IMR-90 (cell line): ENCODE measurements around the gene CACNG6. TPM values are rescaled to one million over a fixed set of nuclear protein-coding genes. Genes with fewer than 3 reads are reported as not detected.

Source experiments
- ATAC-seq: fragments of 200-7000 bp; cut with Tn5 transposase; 2 replicates; pipeline ENCODE4 v1.9.1; 2020; ENCODE audit warnings: low read depth, mild to moderate bottlenecking, moderate library complexity
- BruUV-seq: library from RNA; stranded (reverse); fragments of 400-500 nt; replicated peaks from 2 replicates; lab custom pipeline; 2021; lab: Mats Ljungman, UMichigan
- CTCF ChIA-PET: fragments of 300-600 bp; formaldehyde crosslinking; extraction: SDS; loops from one replicate; lab custom pipeline; 2021; ENCODE audit warnings: antibody characterized with exemption; lab: Yijun Ruan, JAX
- POLR2A ChIA-PET: fragments of 300-600 bp; sonication (Branson Sonifier 250); formaldehyde crosslinking; loops from one replicate; lab custom pipeline; 2022; ENCODE audit warnings: antibody characterized with exemption; ENCODE audit not compliant: unreplicated experiment; lab: Charles Lee
- DNase-seq: peaks from one replicate; pipeline ENCODE4 v3.0.0; 2013
- H2AFZ ChIP-seq: replicated peaks from 2 replicates; pipeline ENCODE3; 2013; ENCODE audit warnings: low read length, mild to moderate bottlenecking; ENCODE audit not compliant: poor library complexity
- H2AK5ac ChIP-seq: 2 replicates; pipeline ENCODE4 v1.6.1; 2013; ENCODE audit warnings: low read depth, low read length, inconsistent platforms
- H2AK9ac ChIP-seq: replicated peaks from 2 replicates; pipeline ENCODE3; 2013; ENCODE audit warnings: mild to moderate bottlenecking, low read depth, low read length, moderate library complexity; ENCODE audit not compliant: poor library complexity
- H2BK120ac ChIP-seq: 2 replicates; pipeline ENCODE4 v1.6.1; 2013; ENCODE audit warnings: low read depth, low read length, inconsistent platforms
- H2BK15ac ChIP-seq: 3 replicates; pipeline ENCODE4 v1.6.1; 2013; ENCODE audit warnings: low read depth, low read length, inconsistent platforms
- H2BK20ac ChIP-seq: 2 replicates; pipeline ENCODE4 v1.6.1; 2013; ENCODE audit warnings: low read depth, mild to moderate bottlenecking, inconsistent platforms, low read length, moderate library complexity
- H2BK5ac ChIP-seq: 2 replicates; pipeline ENCODE4 v1.6.1; 2013; ENCODE audit warnings: mild to moderate bottlenecking, low read depth, low read length, inconsistent platforms; ENCODE audit not compliant: poor library complexity, severe bottlenecking
- H3K14ac ChIP-seq: replicated peaks from 2 replicates; pipeline ENCODE4 v1.6.1; 2013; ENCODE audit warnings: low read depth, low read length, inconsistent platforms
- H3K18ac ChIP-seq: 2 replicates; pipeline ENCODE4 v1.6.1; 2013; ENCODE audit warnings: low read depth, low read length, control low read depth
- H3K23ac ChIP-seq: 2 replicates; pipeline ENCODE4 v1.6.1; 2013; ENCODE audit warnings: low read depth, low read length, inconsistent platforms
- H3K27ac ChIP-seq: 2 replicates; pipeline ENCODE4 v1.5.1; 2013; ENCODE audit warnings: mild to moderate bottlenecking, control low read depth, low read length; ENCODE audit not compliant: insufficient read depth
- H3K27me3 ChIP-seq: 2 replicates; pipeline ENCODE4 v1.6.1; 2013; ENCODE audit warnings: low read length; ENCODE audit not compliant: control insufficient read depth, insufficient read depth
- H3K36me3 ChIP-seq: 2 replicates; pipeline ENCODE4 v1.6.1; 2013; ENCODE audit warnings: low read length, mixed read lengths; ENCODE audit not compliant: control insufficient read depth, insufficient read depth
- H3K4ac ChIP-seq: 2 replicates; pipeline ENCODE4 v1.6.1; 2013; ENCODE audit warnings: low read depth, low read length, inconsistent platforms
- H3K4me1 ChIP-seq: 2 replicates; pipeline ENCODE4 v1.6.1; 2013; ENCODE audit warnings: low read length, mixed read lengths; ENCODE audit not compliant: control insufficient read depth, insufficient read depth
- H3K4me2 ChIP-seq: 2 replicates; pipeline ENCODE4 v1.6.1; 2013; ENCODE audit warnings: low read depth, mild to moderate bottlenecking, control low read depth, low read length, moderate library complexity
- H3K4me3 ChIP-seq: 2 replicates; pipeline ENCODE4 v1.5.1; 2013; ENCODE audit warnings: low read depth, mild to moderate bottlenecking, control low read depth, low read length, moderate library complexity; ENCODE audit not compliant: insufficient read depth
- H3K56ac ChIP-seq: 2 replicates; pipeline ENCODE4 v1.6.1; 2013; ENCODE audit warnings: low read length, inconsistent platforms; ENCODE audit not compliant: insufficient read depth; ENCODE audit errors: extremely low read depth
- H3K79me1 ChIP-seq, 2 experiments: 2 replicates each; pipeline ENCODE4 v1.6.1; 2013; ENCODE audit warnings: low read length in 2 of 2, inconsistent platforms in 1 of 2, low read depth in 1 of 2
- H3K9ac ChIP-seq: 2 replicates; pipeline ENCODE4 v1.6.1; 2013; ENCODE audit warnings: low read depth, low read length, control low read depth
- H3K9me1 ChIP-seq: 2 replicates; pipeline ENCODE4 v1.6.1; 2013; ENCODE audit warnings: low read length, inconsistent platforms; ENCODE audit not compliant: insufficient read depth
- H3K9me3 ChIP-seq: 2 replicates; pipeline ENCODE4 v1.6.1; 2013; ENCODE audit warnings: low read length; ENCODE audit not compliant: control insufficient read depth, insufficient read depth
- H4K20me1 ChIP-seq: 2 replicates; pipeline ENCODE4 v1.6.1; 2013; ENCODE audit warnings: low read length, inconsistent platforms; ENCODE audit not compliant: insufficient read depth
- H4K5ac ChIP-seq: 2 replicates; pipeline ENCODE4 v1.6.1; 2013; ENCODE audit warnings: mild to moderate bottlenecking, low read depth, low read length, control low read depth
- H4K8ac ChIP-seq, 2 experiments: 2 replicates each; pipeline ENCODE4 v1.6.1; 2013; ENCODE audit warnings: low read depth in 2 of 2, low read length in 2 of 2, control low read depth in 1 of 2, inconsistent platforms in 1 of 2
- H4K91ac ChIP-seq: 2 replicates; pipeline ENCODE4 v1.6.1; 2013; ENCODE audit warnings: low read depth, low read length, inconsistent platforms; ENCODE audit not compliant: insufficient read depth
- BHLHE40 ChIP-seq: fragments of 150-350 bp; IDR thresholded peaks from 2 replicates; pipeline ENCODE4 v1.6.1; 2016; ENCODE audit warnings: mild to moderate bottlenecking, low read depth, low read length
- CEBPB ChIP-seq: IDR thresholded peaks from 2 replicates; pipeline ENCODE4 v1.6.1; 2012; ENCODE audit warnings: low read depth, low read length, improper control_type of control experiment
- CHD1 ChIP-seq: IDR thresholded peaks from 2 replicates; pipeline ENCODE4 v1.6.1; 2012; ENCODE audit warnings: low read depth, low read length, improper control_type of control experiment
- ELK1 ChIP-seq: fragments of 150-350 bp; IDR thresholded peaks from 2 replicates; pipeline ENCODE4 v1.6.1; 2016; ENCODE audit warnings: low read depth, mild to moderate bottlenecking, low read length, moderate library complexity, borderline replicate concordance
- FOS ChIP-seq: fragments of 150-350 bp; IDR thresholded peaks from 2 replicates; pipeline ENCODE4 v1.6.1; 2016; ENCODE audit warnings: low read depth, low read length
- MAFK ChIP-seq: IDR thresholded peaks from 2 replicates; pipeline ENCODE4 v1.6.1; 2012; ENCODE audit warnings: low read depth, low read length, improper control_type of control experiment
- MXI1 ChIP-seq: IDR thresholded peaks from 2 replicates; pipeline ENCODE4 v1.6.1; 2012; ENCODE audit warnings: low read depth, mild to moderate bottlenecking, low read length, moderate library complexity, borderline replicate concordance
- NFE2L2 ChIP-seq: fragments of 150-350 bp; IDR thresholded peaks from 2 replicates; pipeline ENCODE4 v1.6.1; 2016; ENCODE audit warnings: low read depth, mild to moderate bottlenecking, low read length
- POLR2A ChIP-seq: IDR thresholded peaks from 2 replicates; pipeline ENCODE4 v1.6.1; 2012; ENCODE audit warnings: mild to moderate bottlenecking, low read depth, low read length
- RCOR1 ChIP-seq: IDR thresholded peaks from 2 replicates; pipeline ENCODE4 v1.6.1; 2012; ENCODE audit warnings: mild to moderate bottlenecking, low read length, improper control_type of control experiment; ENCODE audit not compliant: insufficient replicate concordance
- RFX5 ChIP-seq: IDR thresholded peaks from 2 replicates; pipeline ENCODE4 v1.8.0; 2012; ENCODE audit warnings: low read depth, mild to moderate bottlenecking, low read length, moderate library complexity
- SMC3 ChIP-seq: fragments of 150-350 bp; IDR thresholded peaks from 2 replicates; pipeline ENCODE4 v1.6.1; 2016; ENCODE audit warnings: low read depth, mild to moderate bottlenecking, antibody characterized with exemption, low read length, moderate library complexity
- WGBS, 2 experiments: methylation state at CpG; one replicate each; pipeline versions ENCODE4 v1.1.5 to v1.1.7; 2013; ENCODE audit warnings: missing lambda C conversion rate in 2 of 2; ENCODE audit not compliant: insufficient read length in 1 of 2; ENCODE audit errors: extremely low coverage in 2 of 2; 5-methylcytosine and 5-hydroxymethylcytosine counted together
- dilution Hi-C: fragments of 300-500 bp; cut with HindIII; formaldehyde crosslinking; loops from one replicate; pipeline ENCODE4 v1.14.3; 2018; ENCODE audit warnings: low sequenced_read_pairs; ENCODE audit not compliant: unreplicated experiment
- in situ Hi-C: fragments of 300-500 bp; cut with MboI; formaldehyde crosslinking; loops from 3 replicates; pipeline ENCODE4 v1.14.3; 2019; ENCODE audit warnings: low sequenced_read_pairs, inconsistent platforms, mixed read lengths
- intact Hi-C: fragments of 100-400 bp; cut with micrococcal nuclease; formaldehyde crosslinking; loops from 2 replicates; pipeline ENCODE4 v1.10.0; 2022
- polyA plus RNA-seq, 3 experiments: library from polyadenylated mRNA; depleted of rRNA; stranded (reverse); fragments of >200 nt; gene quantifications; 2 replicates each; pipeline ENCODE4 v1.2.3, GENCODE V29; 2012; ENCODE audit warnings: low replicate concordance in 1 of 3
- total RNA-seq: library from RNA; depleted of rRNA; stranded (reverse); fragments of >200 nt; gene quantifications from 2 replicates; pipeline ENCODE4 v1.2.3, GENCODE V29; 2012

The CACNG6 gene
- total and polyA plus RNA-seq, 2 of the 4 experiments (the other 2 are of a cell fraction): not detected

- intact Hi-C loops: no loop called here
- Histone ChIP-seq H2BK5ac (no peak overlapping the region), H3K9ac (no peak overlapping the region), H3K14ac (no peak overlapping the region), H3K79me1 (no peaks in the 10 kb centered on the region), H3K36me3 (no peaks in the 10 kb centered on the region), H2BK15ac (no peak overlapping the region), H3K4me1 (no peaks in the 10 kb centered on the region), H4K91ac (no peak overlapping the region), H3K4me3 (no peak overlapping the region), H3K9me1 (no peaks in the 10 kb centered on the region), H4K8ac (no peak overlapping the region), H3K9me3 (no peaks in the 10 kb centered on the region; the same call in 1 of the 2 replicates), H3K18ac (no peak overlapping the region), H3K4ac (no peak overlapping the region), H4K5ac (no peak overlapping the region), H3K56ac (no peak overlapping the region), H3K4me2 (no peak overlapping the region), H2BK20ac (no peak overlapping the region), H3K27me3 (peaks cover 67% of the 10 kb centered on the region), H2AK5ac (no peak overlapping the region), H2AK9ac (no peak overlapping the region), H2BK120ac (no peak overlapping the region), H3K27ac (no peak overlapping the region), H2AFZ (no peak overlapping the region), H3K23ac (no peak overlapping the region), H4K20me1 (no peaks in the 10 kb centered on the region)
- DNase-seq (no peak), ATAC-seq (no peak)
- in situ Hi-C loops: no loop called here
- BruUV-seq: no TSS peak
- dilution Hi-C loops: no loop called here
- ChIA-PET POLR2A (interaction anchor here (0.6 kb wide), 1 partner anchor 1923 kb away, joined by 4 read pairs; no protein-coding TSS in a partner anchor), CTCF (no interaction called here)
- TF ChIP-seq CHD1 (no peak), RFX5 (no peak), ELK1 (no peak), POLR2A (no peak), MAFK (no peak), CEBPB (no peak), MXI1 (no peak), BHLHE40 (no peak), FOS (no peak), SMC3 (no peak), RCOR1 (no peak), NFE2L2 (no peak)
- 20% methylated on average over 2 of the region's 10 CpGs; no CpG with 5 or more reads in 1 of the 2 experiments for WGBS, 2 experiments
These were observed 31.2 kb upstream of the CACNG6 start for GRCh38 chr19:53960187-53960586.
